Breast epithelium (tissue), 4 donors: Measurements from ENCODE around the gene TGFBR3. TPM values are rescaled to one million over a fixed set of nuclear protein-coding genes. Genes with fewer than 3 reads are reported as not detected.

Experiments
- DNase-seq, 2 donors: peaks; one replicate each; pipeline ENCODE4 v3.0.0-alpha.2; 2019; ENCODE audit warnings: low spot score in 2 of 2
- H3K27ac ChIP-seq, 2 donors: fragments of 200-600 bp; sonication (generic) in 1 of 2; one replicate each; pipeline ENCODE4 v1.5.1; 2016 to 2019; ENCODE audit warnings: mild to moderate bottlenecking in 1 of 2
- H3K27me3 ChIP-seq, 2 donors: fragments of 200-600 bp; sonication (generic) in 1 of 2; one replicate each; pipeline versions ENCODE4 v1.5.1 to v1.6.0; 2017 to 2019; ENCODE audit warnings: control low read depth in 1 of 2, mild to moderate bottlenecking in 1 of 2
- H3K36me3 ChIP-seq: fragments of 200-600 bp; one replicate; pipeline ENCODE4 v1.5.1; 2019
- H3K4me1 ChIP-seq, 2 donors: fragments of 200-600 bp; sonication (generic); one replicate each; pipeline ENCODE4 v1.5.1; 2016 to 2019; ENCODE audit warnings: control low read depth in 1 of 2
- H3K4me3 ChIP-seq, 3 donors: fragments of 200-600 bp; sonication (generic); 1 replicate in 2 of 3; 2 replicates in 1 of 3; pipeline ENCODE4 v1.5.1; 2016 to 2019; ENCODE audit warnings: mild to moderate bottlenecking in 3 of 3, moderate library complexity in 2 of 3
- H3K9me3 ChIP-seq, 2 donors: fragments of 200-600 bp; sonication (generic) in 1 of 2; one replicate each; pipeline ENCODE4 v1.5.1; 2016 to 2019; ENCODE audit warnings: control low read depth in 1 of 2
- POLR2A ChIP-seq: fragments of 450-650 bp; IDR thresholded peaks from one replicate; pipeline ENCODE4 v1.6.1; 2016; ENCODE audit warnings: antibody characterized with exemption, mild to moderate bottlenecking, moderate library complexity
- POLR2AphosphoS5 ChIP-seq, 3 donors: sonication (generic); formaldehyde crosslinking; IDR thresholded peaks; one replicate each; pipeline ENCODE4 v1.6.1; 2017; ENCODE audit warnings: antibody characterized with exemption in 3 of 3
- intact Hi-C: fragments of 100-400 bp; cut with DNase I; formaldehyde crosslinking; loops from one replicate; pipeline ENCODE4 v1.15.1; 2023; ENCODE audit warnings: low total_unique reads
- total RNA-seq, 3 donors: library from RNA; depleted of rRNA; stranded (reverse); fragments of >200 nt; gene quantifications; one replicate each; pipeline ENCODE4 v1.1.0, GENCODE V29; 2016
- TF ChIP-seq, protein P1 (sequence below), 3 donors: fragments of 450-650 bp; IDR thresholded peaks; one replicate each; pipeline ENCODE4 v1.5.1; 2016 to 2017; ENCODE audit warnings: antibody characterized with exemption in 3 of 3, mild to moderate bottlenecking in 3 of 3, moderate library complexity in 3 of 3

Gene TGFBR3
- total RNA-seq, 3 donors from 2014 or later, result 127 to 287 (median 167) TPM

DNA sequence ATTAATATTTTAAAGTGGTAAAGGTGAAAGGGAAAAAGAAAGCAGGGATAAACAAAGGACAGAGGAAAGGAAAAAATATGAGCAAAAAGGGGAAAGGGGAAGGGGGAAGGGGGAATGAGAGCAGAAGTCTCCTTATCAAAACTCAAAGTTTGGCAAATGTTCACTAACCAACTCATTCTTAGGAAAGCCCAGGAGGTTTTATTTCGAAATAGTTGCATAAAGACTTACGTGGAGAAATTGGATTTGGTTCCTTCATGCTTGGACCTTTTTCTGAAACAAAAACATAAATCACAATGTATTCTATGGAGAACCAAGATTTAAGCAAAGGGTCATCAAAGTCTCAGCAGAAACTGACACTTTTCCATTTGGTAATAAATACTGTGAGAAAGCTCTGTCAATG lies 188.1 kb downstream of the TGFBR3 start:
- no peaks in the 10 kb centered on the region for H3K9me3 ChIP-seq
- H3K4me1 ChIP-seq, result no peaks in the 10 kb centered on the region
- TF ChIP-seq POLR2A, result no peak
- TF ChIP-seq POLR2AphosphoS5 (IDR thresholded peaks at IDR 0.05), result no peak
- TF ChIP-seq, protein P1, sequence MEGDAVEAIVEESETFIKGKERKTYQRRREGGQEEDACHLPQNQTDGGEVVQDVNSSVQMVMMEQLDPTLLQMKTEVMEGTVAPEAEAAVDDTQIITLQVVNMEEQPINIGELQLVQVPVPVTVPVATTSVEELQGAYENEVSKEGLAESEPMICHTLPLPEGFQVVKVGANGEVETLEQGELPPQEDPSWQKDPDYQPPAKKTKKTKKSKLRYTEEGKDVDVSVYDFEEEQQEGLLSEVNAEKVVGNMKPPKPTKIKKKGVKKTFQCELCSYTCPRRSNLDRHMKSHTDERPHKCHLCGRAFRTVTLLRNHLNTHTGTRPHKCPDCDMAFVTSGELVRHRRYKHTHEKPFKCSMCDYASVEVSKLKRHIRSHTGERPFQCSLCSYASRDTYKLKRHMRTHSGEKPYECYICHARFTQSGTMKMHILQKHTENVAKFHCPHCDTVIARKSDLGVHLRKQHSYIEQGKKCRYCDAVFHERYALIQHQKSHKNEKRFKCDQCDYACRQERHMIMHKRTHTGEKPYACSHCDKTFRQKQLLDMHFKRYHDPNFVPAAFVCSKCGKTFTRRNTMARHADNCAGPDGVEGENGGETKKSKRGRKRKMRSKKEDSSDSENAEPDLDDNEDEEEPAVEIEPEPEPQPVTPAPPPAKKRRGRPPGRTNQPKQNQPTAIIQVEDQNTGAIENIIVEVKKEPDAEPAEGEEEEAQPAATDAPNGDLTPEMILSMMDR (IDR thresholded peaks at IDR 0.05), result no peak
- no peaks in the 10 kb centered on the region for H3K36me3 ChIP-seq
- no peak for DNase-seq
- H3K4me3 ChIP-seq, result no peak overlapping the region
- H3K27ac ChIP-seq, result peak overlapping the region in 1 of 2 donors; percentile 46
- no peaks in the 10 kb centered on the region for H3K27me3 ChIP-seq
- intact Hi-C loops, result no loop called here

DNA sequence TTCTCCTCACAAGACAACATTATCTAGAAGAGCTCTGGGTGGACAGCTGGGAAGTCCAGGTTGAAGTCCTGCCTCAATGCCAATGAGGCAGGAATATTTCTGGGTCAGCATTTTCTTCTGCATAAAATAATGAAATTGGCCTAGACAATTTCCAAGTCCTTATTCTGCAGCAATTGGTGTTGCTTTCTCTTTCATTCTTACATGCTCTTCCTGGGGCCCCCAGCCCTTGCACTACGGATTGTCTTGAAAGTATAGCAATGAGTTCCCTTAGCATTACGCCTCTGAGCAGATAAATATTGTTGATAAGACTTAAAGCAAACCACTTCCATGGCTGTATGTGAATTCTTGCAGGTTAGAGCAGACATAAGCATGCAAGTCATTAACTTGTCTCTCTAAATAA lies 188.5 kb downstream of the TGFBR3 start:
- no peaks in the 10 kb centered on the region for H3K9me3 ChIP-seq
- intact Hi-C loops, result no loop called here
- TF ChIP-seq, protein P1 (IDR thresholded peaks at IDR 0.05), result no peak
- no peak for TF ChIP-seq POLR2A
- TF ChIP-seq POLR2AphosphoS5 (IDR thresholded peaks at IDR 0.05), result no peak
- H3K27ac ChIP-seq, result peak overlapping the region; percentile 7 to 46
- DNase-seq, result no peak
- no peaks in the 10 kb centered on the region for H3K4me1 ChIP-seq
- H3K4me3 ChIP-seq, result no peak overlapping the region
- no peaks in the 10 kb centered on the region for H3K36me3 ChIP-seq
- H3K27me3 ChIP-seq, result no peaks in the 10 kb centered on the region

DNA sequence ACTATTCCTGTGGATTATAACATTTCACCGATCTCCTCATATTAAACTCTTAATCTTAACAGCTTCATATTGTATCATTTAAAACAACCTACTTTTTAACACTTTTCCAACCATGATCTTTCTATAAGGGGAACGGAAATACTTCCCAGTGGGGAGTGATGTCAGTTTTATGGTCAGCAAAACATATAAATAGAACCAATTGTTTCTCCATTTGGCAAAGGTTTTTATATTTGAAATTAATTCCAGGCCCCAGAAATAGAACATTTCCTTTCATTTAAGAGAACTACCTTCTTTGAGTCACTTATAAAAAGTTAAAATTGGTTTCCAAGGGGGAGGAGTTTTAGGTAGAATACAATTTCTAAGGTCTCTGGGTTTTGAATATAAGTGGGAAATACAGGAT lies 189.6 kb downstream of the TGFBR3 start:
- Histone ChIP-seq H3K36me3 (no peaks in the 10 kb centered on the region), H3K9me3 (no peaks in the 10 kb centered on the region), H3K4me1 (no peaks in the 10 kb centered on the region), H3K27ac (peak overlapping the region; percentile 7 to 46), H3K27me3 (no peaks in the 10 kb centered on the region), H3K4me3 (no peak overlapping the region)
- no peak for TF ChIP-seq POLR2AphosphoS5 (IDR thresholded peaks at IDR 0.05)
- TF ChIP-seq POLR2A, result no peak
- TF ChIP-seq, protein P1 (IDR thresholded peaks at IDR 0.05), result no peak
- DNase-seq, result no peak
- intact Hi-C loops, result no loop called here

DNA sequence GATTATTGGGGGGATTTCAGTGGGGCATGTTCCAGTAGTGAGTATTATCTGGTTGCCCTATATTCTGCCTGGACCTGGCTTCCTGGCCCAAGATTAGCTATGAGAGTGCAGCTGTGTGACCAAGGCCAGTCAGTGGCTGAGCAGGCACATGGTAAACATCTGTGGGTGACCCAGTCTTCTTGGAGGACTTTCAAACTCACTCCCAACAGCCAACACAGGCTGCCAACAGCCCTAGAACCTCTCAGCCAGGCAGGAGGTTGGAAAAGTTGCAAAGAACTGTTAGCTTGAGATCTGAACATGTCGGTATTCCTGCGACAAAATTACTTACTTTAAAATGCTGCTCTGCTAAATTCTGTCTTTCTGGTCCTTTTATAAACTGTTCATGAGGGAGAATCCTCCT lies 192.4 kb downstream of the TGFBR3 start:
- DNase-seq, result no peak
- intact Hi-C loops, result no loop called here
- H3K27me3 ChIP-seq, result no peaks in the 10 kb centered on the region

DNA sequence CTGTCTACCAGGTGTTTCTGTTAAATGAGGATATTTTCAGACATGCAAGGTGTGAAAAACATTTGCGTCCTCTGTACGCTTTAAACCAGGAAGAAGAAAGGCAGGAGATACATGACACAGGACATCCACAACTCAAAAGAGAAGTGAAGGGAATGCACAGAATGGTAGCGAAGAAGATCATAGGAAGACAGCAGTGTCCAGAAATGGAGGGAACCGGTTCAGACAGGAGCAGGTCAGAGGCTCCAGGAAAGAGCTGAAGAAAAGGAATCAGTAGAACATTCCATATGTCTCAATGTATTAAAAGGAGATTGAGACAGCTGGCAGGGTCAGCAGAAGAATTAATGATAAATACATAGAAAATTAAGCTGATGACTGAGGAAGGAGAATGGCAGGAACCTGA lies 194.4 kb downstream of the TGFBR3 start:
- Histone ChIP-seq H3K27ac (no peak overlapping the region), H3K9me3 (no peaks in the 10 kb centered on the region), H3K4me1 (no peaks in the 10 kb centered on the region), H3K27me3 (no peaks in the 10 kb centered on the region), H3K4me3 (no peak overlapping the region), H3K36me3 (no peaks in the 10 kb centered on the region)
- TF ChIP-seq POLR2AphosphoS5 (IDR thresholded peaks at IDR 0.05) (no peak), POLR2A (no peak)
- TF ChIP-seq, protein P1 (IDR thresholded peaks at IDR 0.05), result no peak
- intact Hi-C loops, result no loop called here
- no peak for DNase-seq

More for the DNA sequence above, 192.4 kb downstream of the TGFBR3 start:
- Histone ChIP-seq H3K4me3 (no peak overlapping the region), H3K4me1 (no peaks in the 10 kb centered on the region), H3K36me3 (no peaks in the 10 kb centered on the region), H3K27ac (peak overlapping the region; percentile 8 to 39), H3K9me3 (no peaks in the 10 kb centered on the region)
- TF ChIP-seq POLR2AphosphoS5 (IDR thresholded peaks at IDR 0.05), result no peak
